NCI-H2029 (cell line): ENCODE measurements around the gene LIN28B.
"Not testable (repeated sequence)": the region's sequence is repeated elsewhere in the genome, so short reads cannot be mapped to it uniquely, and the experiment has no call there.

ENCODE experiments used
- DNase-seq: peaks from one replicate; lab custom pipeline; 2025; lab: John Stamatoyannopoulos, UW

Gene LIN28B

DNA sequence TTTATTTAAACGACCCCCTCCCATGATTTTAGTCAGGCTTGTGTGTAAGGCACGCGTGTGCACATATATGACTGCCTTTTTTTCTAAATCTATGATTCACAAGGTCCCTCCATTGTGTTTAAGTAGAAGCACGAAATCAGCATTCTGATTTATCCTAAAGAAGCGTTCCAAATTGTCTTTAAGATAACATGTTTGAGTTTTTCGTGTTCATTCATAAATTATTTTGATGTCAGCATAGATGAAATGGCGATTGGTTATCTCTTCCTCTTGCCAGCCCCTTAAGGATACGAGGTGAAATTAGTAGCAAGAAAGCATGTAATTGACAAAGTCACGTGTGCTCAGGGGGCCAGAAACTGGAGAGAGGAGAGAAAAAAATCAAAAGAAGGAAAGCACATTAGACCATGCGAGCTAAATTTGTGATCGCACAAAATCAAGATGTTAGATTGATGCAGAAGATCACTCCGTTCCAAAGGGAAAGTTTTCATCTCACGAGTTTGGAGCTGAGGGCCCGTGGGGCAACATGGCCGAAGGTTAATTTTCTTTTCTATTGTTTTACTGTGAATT lies at the start of gene LIN28B:
LIN28B (plus strand) TSS at position 377 of the 564 bp plus-strand sequence; CDS start at position 521, 144 bp downstream.
- no peak for DNase-seq

DNA sequence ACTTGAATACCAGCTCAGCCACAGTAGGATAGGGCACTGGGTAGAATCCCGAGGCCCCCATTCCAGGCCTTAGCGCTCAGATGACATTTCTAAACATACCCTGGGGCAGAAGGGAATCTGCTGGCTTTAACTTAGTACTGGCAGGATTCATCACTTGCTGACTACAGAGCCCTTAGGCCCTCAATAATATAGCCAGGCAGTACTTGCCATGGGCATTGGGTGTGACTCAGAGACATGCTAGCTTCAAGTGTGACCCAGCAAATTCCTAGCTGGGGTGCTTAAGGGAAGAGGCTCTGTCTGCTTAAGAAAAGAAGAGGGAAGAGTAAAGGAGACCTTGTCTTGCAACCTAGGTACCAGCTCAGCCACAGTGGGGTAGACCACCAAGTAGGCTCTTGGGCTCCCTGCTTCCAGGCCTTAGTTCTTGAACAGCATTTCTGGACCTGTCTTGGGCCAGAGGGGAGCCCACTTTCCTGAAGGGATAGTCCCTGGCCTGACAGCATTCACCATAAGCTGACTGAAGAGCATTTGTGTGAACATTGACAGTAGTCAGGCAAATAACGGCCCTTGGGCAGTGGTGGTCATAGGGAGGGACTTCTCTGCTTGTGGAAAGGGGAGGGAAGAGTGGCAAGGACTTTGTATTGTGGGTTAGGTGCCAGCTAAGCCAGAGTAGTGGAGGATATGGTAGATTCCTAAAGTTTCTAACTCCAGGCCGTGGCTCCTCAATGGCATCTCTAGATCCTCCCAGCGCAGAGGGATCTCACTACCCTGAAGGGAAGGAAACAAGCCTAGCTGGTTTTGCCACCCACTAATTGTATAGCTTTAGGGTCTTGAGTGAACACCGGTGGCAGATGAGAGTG lies 48.6 kb upstream of the LIN28B start:
- no peak for DNase-seq

DNA sequence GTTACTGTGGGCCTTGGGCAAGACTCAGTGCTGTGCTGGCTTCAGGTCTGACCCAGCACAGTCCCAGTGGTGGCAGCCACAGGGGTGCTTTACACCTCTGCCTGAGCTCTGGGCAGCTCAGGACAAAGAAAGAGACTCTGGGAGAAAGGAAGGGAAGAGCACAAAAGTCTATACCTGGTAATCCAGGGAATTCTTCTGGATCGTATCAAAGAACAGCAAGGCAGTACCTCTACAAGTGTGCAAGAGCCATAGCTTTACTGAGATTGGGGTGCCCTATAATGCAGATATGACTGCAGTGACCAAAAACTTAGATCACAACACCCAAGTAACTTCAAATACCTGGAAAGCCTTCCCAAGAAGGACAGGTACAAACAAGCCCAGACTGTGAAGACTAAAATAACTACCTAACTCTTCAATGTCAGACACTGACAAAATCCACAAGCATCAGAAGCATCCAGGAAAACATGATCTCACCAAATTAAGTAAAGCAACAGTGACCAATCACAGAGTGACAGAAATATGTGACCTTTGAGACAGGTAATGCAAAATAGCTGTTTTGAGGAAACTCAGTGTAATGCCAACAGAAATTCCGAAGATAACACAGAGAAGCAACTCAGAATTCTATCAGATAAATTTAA lies 47.9 kb upstream of the LIN28B start:
- no peak for DNase-seq

DNA sequence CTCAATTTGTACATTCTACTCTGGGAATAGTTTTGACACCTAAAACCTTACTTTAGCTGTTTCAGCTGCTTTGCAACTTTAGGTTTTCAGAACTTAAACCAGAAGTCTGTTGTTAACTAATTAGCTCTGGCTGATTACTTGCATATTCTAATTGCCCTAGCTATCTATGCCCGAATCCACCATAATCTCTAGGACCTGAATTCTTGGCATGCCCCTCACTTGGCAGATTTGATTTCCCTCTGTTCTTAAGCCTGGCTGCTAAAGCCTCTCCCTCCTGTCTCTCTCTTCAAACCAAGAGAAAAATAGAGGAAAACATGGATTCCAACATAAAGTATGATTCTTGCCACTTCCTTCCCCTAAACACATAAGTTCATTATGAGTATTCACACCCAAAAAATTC lies 35.0 kb upstream of the LIN28B start:
- DNase-seq, result no peak

DNA sequence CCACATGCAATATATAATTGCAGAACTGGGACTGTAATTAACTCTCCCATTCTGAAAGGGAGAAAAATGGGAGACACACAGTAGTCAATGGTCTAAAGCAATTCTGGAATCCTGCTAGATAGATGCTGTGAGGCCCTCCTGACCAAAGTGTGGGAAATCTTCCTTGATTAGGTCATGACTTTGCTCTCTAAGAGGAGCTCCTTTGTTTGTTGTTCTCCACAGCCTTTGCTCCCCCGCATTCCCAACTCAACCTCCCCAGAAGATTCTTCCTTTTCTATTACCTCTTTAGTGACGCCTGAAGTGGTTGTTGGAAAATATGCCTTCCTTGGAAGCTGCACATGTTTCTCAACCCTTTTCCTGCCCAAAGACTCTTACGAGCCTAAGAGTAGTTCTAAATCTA lies 28.8 kb upstream of the LIN28B start:
- DNase-seq, result no peak

GRCh38 chr6:104929353-104929752 lies 27.6 kb upstream of the LIN28B start:
- DNase-seq, result no peak

- no peak for DNase-seq
These were observed 26.0 kb upstream of the LIN28B start for GRCh38 chr6:104930939-104931338.

DNA sequence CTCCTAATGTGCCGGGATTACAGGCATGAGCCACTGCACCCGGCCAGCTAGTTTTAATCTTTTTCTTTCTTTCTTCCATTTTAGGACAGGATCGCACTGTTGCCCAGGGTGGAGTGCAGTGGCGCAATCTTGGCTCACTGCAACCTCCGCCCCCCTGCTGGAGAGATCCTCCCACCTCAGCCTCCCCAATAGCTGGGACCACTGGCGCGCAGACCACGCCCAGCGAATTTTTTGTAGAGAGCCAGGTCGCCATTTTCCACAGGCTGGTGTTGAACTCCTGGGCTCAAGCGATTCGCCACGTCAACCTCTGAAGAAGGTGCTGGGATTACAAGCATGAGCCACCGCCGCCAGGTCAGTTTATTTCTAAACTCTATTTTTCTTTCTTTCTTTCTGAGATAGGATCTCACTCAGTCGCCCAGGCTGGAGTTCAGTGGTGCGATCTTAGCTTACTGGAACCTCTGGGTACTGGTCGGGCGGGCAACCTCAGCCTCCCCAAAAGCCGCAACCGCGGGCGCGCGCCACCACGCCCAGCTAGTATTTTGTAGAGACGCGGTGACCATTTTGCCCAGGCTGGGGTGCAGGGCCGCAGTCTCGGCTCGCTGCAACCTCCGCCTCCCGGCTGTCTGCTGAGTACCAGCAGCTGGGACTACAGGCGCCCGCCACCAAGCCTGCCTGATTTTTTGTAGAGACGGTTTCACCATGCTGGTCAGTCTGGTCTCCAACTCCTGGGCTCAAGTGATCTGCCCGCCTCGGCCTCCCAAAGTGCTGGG lies 20.0 kb upstream of the LIN28B start:
- DNase-seq, result no peak

DNA sequence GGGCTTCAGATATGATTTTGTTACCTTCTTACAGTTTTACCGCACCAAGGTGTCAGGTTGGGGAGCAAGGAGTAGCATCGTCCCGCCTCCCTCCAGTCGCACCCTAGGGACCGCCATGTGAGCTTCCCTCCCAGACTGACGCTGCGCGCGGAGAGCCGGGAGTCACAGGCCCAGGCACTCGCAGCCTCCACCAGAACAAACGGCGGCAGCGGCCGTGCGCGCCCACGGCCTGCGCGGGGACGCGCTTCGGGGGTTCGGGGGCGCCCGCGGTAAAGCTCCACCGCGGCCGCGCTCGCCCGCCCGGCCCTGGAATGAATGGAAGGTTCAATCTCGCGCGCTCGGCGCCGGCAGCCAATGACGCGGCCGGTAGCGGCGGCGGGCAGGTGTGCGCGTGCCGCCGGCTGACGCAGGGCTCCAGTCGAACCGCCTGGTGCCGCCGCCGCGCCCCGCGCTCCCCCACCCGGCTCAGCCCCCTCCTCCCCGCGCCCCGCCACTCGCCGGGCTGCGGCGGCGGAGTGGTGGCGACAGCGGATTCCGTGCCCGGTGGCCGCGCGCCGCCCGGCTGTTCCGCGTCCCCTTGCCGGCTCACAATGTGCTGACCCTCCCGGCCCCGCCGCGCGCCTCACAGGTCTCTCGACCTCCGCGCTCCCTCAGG lies 16.5 kb upstream of the LIN28B start:
- DNase-seq, result no peak

DNA sequence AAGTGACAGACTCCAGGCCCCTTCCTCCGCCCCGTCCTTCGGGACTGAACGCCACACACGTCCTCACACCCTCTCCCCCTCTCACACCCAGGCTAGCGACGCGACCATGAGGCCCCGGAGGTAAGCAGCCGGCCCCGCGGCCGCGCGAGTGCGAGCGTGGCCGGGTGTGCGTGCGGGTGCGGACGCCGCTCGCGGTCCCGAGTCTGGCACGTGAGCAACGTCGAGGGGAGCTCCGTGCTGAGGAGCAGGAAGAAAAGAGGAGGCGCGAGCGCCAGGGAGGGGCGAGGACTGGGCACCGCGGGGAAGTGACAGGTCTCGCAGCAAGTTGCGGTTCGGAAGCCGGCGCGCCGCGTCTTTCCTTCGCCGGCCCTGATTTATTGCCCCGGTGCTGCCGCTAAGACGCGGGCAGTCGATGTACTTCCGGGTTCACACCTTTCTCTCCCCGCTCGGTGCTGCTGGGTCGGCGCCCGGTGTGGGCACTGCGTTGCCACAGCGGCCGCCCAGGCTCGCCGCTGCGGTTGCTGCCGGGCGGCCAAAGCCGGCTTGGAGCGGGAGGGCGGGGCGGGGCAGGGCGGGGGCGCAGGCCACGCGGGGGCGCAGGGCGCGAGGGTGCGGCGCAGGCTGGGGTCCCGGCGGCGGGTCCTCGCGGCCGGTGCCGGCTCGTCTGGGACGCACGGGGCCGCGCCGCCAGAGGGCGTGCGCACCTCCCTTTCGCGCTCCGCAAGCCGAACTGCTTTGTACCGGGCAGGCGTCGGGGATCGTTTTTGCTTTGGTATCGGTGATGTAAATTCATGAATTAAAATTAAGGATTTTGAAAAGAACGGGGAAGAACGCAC lies 15.8 kb upstream of the LIN28B start:
- DNase-seq, result no peak

DNA sequence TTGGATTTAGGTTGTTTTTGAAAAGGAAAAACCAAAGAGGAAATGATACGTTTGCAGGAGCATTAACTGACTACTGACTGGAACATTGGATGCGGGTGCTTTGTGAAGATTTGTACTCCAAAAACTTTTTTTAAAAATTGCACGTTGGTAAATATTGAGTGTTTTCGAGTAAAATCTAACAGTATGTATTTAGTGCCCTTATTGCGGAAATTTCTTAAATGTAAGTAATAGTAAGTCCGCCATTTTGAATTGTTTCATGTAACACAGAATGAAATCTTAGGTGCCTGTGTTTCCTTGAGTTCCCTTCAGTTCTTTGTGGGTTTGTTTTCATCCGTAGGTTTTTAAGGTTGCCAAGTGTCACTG lies 15.2 kb upstream of the LIN28B start:
- no peak for DNase-seq

GRCh38 chr6:104943781-104944180 lies 13.1 kb upstream of the LIN28B start:
- DNase-seq, result no peak

DNA sequence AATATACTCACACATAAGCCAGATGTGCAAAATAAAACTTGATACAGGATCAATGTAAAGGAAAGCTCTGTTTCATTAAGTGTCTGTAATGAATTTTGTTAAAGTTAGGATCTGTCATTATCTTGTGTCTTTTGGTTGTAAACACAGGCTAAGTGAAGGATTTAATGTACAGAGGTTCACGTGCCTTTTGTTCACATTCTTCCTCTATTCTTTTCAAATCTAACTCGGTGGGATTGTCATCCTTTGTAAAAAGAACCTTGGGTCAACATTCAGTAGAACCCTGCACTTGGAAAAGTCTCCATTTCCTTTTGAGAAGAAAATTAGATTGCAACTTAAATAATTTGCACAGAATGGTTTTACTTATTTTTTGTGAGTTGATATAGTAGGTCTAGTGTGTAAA lies 7.7 kb upstream of the LIN28B start:
- DNase-seq, result no peak

DNA sequence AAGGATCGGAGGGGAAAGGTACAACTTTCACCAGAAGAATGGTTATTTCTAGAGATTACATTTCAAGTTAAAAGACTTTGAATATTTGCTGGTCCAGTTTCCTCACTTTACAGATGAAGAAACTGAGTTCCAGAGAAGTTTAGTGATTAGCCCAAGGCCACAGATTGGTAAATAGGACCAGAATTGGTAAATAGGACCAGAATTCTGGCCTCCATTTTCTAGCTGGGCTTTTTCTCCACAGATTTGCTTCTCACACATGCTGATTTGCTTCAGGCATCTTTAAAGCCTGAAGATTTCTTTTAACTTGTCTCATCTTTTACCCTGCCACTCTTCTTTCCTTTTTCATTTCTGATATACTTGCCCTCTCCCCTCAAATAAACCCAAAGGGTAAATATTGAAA lies 5.2 kb upstream of the LIN28B start:
- no peak for DNase-seq

DNA sequence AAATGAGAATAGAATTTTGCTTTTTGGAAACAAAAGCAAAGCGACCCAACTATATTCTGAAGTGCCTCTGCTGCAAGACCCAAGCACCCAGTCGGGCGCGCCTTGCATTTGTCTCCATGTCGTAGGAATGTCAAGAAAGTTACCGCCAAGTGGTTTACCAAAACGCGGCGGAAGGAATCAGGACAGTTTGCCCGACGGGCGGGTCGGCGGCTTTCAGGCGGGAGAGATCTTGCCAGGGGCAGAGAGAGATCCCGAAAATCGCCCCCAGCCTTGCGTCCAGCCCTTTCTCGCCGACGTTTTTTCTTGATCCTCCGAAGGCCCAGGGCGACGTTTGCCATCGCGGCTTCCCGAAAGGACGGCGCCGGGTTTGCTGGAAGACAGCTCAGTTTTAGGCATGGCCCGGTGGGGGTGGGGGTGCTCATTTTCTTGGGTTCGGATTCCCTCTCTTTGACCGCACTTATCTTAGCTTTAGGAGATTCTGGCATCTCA lies 4.0 kb upstream of the LIN28B start:
- no peak for DNase-seq

GRCh38 chr6:104953400-104954189 lies 3.3 kb upstream of the LIN28B start:
- DNase-seq, result not testable (repeated sequence)

DNA sequence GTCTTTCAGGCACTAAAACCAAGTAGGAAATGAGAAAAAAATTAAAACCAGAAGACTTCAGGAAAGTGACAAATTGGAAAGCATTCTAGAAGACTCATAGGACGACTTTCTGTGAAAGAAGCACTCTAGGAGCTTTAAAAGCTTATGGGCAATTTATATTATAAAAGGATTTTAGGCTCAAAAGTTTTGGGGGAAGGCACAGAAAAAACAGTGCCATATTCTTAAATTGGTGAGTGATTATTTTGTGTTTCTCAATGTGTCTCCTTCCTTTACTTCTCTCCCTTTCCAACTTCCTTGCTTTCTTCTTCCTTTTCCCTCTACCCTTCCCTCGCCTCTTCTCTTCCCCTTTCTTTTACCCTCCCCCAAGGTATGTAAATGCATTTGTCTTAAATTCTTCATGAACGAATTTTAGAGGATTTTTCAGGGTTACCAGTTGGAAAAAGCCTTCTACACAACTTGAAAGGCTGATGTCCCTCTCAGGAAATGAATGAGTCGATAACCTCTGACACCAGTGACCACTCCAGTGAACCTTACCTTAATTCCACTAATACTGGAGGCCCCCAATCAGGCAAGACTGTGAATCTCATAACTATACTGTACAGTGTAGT lies 2.6 kb upstream of the LIN28B start:
- no peak for DNase-seq

DNA sequence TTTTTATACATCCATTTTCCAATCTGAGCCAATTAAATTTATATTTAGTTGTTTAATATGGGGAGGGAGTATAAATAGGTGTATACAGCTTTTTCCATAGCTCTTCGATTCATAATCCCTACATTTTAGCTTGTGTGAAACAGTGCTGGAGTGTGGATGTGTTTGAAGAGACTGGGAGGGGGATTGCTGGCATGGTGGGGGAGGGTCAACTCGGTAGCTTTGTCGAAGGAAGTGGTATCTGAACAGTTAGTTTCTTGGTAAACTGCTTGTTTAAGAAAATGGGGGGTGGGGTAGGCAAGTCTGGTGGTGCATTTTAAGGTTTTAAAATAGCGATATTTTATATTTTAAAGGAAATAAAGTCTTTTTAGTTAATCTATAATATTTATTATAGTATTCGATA lies 1.4 kb upstream of the LIN28B start:
- no peak for DNase-seq

GRCh38 chr6:104955927-104956730 lies 778 bp upstream of the LIN28B start:
- DNase-seq, result no peak
